Measurements from ENCODE around the gene TCTN1.
"Not testable (repeated sequence)": the region's sequence is repeated elsewhere in the genome, so short reads cannot be mapped to it uniquely, and the experiment has no call there.

Gene TCTN1

DNA sequence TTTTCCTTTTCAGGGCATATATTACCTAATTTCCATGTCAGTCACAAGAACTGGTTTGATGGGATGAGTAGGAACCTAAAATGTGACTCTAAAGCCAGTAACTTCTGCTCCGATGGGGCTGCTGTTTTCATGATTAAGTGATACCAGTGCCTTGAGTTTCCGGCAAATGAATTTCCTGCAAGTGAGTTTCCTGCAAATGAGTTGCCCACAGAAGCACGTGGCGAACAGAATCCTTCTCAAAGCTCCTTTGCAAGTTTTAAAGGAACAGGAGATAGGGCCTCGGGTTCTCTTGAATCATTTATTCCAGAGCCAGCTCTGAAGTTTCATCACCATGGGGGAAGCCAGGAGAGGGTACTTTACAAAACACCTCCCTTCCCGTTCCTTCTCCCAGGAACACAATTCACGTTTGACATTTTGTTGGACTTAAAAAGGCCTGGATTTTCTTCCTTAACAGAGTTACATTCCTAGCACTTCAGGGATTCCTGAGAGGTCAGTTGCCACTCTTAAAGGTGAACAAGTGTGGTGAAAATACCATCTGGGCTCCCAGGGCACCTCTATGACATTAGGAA, 28.6 kb upstream of the TCTN1 start:
- no peak for DNase-seq

DNA sequence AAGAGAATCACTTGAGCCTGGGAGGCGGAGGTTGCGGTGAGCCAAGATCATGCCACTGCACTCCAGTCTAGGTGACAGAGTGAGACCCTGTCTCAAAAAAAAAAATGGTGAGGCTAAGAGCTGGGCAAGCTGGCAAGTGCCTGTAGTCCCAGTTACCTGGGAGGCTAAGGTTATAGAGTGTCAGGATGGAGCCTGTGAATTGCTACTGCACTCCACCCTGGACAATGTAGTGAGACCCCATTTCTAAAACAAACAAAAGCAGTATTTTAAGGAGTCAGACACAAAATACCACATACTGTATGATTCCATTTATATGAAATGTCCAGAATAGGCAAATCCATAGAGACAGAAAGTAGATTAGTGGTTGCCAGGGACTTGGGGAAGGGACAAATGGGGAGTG, 26.8 kb upstream of the TCTN1 start:
- DNase-seq = not testable (repeated sequence)

DNA sequence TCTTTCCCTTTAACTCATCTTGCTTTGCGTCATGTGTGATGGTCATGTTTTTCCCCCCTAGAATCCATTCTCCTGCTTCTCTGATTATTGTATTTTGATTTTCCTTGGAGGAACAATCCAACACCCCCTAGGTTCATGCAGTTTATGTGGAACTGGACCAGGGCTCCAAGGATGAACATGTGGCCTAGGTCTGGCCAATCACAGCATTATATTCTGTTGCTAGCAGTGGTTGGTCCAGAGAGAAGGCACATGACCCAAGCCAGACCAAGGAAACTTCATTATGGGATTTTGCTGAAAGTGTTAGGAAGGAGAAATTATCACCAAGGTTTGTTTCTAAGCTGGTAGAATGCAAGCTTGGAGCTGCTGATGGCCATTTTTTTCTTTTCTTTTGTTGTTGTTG, 23.9 kb upstream of the TCTN1 start:
- no peak for DNase-seq

DNA sequence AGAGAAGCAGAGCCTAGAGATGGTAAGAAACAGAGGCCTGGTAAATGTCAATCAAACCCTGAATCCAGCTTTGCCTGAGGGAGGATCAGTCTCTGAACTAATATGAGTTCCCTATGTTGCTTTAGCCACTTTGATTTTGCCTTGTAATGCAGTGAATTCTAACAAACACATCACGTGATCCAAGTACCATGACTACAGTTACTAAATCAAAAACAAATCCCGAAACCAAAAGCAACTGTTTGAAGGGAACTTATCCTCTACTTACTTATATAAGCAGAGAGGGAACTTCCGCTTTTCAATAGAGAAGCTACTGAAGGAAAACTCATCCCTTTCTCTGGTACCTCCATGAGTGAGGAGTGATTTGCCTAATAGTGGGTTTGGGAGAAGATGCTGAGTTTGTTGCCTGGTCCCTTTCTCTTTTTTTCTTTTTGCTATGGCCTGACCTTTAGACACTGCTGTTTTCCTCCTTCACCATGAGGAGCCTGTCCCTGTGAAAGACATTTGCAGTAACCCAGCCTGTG, 23.1 kb upstream of the TCTN1 start:
- peak in 1 of 51 donors; percentile 21 for DNase-seq

DNA sequence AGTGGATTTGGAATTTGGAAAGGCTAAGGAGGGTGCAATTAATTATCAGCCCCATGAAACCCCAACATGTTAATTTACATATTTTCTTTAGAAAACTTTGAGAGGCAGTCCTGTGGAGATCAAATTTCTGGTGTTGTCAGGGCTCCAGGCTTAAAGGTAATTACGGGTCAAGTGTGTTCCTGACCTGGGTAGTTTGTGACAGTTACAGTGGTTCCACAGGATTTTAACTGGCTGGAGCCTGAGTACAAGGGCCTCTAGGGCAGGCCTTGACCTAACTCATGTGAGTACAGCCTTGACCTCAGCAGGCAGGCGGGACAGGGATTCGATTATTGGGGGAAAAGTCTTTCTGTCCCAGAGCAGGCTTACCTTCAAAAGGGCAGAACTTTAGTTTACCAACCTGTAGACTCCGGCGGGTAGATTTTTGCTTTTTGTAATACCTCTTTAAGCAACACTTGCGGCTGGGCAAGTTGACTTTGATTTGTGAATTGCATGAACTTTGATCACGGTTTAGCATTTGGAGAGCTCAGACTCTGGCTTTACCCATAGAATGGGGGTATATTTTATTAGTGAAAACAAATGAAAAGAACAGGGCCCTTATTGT, 22.4 kb upstream of the TCTN1 start:
- DNase-seq = no peak

DNA sequence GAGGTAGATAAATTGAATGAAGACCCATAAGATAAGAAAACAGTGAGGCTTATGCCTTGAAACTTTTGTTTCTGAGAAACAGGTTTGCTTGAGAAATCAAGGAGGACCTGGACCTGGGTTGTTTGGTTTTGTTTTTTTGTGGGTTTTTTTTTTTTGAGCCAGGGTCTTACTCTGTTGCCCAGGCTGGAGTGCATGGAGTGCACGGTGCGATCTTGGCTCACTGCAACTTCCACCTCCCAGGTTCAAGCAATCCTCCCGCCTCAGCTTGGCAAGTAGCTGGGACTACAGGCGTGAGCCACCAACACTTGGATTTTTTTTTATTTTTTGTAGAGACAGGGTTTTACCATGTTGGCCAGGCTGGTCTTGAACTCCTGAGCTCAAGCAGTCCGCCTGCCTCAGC, 21.9 kb upstream of the TCTN1 start:
- no peak for DNase-seq

DNA sequence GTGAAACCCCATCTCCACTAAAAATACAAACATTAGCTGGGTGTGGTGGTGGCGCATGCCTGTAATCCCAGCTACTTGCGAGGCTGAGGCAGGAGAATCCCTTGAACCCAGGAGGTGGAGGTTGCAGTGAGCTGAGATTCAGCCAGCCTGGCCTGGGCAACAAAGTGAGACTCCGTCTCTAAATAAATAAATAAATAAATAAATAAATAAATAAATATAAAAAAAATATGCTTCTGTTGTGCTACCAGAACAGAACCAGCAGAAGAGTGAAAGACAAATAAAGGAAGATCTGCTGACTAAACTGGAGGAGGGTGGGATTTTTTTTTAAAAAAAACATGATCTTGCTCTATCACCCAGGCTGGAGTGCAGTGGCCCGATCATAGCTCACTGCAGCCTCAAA, 21.0 kb upstream of the TCTN1 start:
- not testable (repeated sequence) for DNase-seq

DNA sequence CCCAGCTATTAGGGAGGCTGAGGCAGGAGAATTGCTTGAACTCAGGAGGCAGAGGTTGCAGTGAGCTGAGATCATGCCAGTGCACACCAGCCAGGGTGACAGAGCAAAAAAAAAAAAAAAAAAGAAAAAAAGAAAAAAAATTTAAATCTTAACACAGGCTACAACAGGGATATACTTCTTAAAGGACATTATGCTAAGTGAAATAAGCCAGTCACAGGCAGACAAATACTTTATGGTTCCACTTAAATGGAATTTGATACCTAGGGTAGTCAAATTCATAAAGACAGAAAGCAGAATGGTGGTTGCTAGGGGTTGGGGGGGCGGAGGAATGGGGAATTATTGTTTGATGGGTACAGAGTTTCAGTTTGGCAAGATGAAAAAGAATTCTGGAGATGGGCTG, 16.0 kb upstream of the TCTN1 start:
- DNase-seq = no peak

DNA sequence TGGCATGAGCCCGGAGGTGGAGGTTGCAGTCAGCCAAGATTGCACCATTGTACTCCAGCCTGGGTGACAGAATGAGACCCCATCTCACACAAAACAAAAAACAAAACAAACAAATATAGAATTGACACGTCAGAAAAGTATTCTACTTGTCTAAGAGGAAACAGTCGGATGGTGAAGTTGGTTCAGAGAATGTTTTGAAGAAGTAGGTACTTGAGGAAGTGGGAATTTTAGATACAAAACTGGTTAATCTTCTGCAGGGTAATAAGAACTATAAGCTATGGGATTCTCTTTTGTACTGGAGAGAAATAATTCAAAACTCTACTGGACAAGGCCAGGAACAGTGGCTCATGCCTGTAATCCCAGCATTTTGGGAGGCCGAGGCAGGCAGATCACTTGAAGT, 14.6 kb upstream of the TCTN1 start:
- no peak for DNase-seq

DNA sequence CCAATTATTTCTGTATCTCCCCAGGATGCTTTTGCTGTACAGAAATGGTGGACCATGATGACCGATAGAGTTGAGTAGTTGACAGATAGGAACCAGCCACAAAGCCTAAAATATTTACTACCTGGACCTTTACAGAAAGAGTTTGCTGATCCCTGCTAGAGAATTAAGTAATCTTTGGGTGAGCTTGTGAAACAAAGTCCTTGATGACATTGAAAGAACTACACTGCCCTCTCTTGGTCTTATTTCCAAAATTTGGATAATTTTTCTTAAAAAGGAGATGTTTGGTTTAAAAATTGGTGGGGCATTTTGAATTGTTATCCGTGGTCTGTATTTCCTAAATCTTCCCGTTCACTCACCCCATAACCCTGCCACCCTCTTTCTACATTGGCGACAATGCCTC, 13.7 kb upstream of the TCTN1 start:
- DNase-seq = peak in 1 of 51 donors; percentile 36

DNA sequence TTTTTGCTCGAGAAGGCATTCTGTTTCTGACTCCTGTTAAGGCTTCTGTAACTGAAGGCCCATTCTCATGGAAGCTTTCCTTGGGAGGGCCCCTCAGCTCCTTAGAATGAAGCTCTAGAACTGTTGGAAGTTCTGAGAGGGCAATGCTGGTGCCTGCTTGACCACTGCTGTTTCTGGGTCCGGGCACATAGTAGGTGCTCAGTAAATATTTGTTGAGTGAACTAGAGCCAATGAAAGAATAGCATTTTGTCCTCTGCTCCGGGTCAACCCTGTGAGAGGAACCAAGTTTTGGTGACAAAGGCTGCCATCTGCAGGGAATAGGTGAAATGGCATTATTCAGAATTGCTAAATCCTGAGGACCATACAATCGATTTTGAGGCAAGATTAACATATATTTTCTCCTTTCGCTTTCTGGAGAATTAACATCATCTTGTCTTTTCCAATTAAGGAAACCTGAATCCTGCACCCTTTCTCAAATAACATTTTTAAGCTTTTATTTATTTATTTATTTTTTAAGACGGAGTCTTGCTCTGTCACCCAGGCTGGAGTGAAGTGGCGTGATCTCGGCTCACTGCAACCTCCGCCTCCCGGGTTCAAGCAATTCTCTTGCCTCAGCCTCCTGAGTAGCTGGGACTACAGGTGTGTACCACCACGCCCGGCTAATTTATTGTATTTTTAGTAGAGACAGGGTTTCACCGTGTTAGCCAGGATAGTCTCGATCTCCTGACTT, 11.7 kb upstream of the TCTN1 start:
- DNase-seq = peak in 16 of 51 donors; percentile 2 to 43 (median 12)

DNA sequence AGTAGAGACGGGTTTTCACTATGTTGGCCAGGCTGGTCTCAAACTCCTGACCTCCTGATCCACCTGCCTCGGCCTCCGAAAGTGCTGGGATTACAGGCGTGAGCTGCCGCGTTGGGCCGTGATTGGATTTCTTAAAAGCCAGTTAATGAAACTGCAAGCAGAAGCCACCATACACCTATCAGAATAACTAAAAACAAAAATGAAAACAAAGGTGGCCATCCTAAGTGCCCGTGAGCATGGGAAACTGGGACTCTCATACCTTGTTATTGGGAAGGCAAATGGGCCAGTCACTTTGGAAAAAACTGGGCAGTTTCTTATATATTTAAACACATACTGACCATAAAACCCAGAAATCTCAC, 7.7 kb upstream of the TCTN1 start:
- no peak for DNase-seq

DNA sequence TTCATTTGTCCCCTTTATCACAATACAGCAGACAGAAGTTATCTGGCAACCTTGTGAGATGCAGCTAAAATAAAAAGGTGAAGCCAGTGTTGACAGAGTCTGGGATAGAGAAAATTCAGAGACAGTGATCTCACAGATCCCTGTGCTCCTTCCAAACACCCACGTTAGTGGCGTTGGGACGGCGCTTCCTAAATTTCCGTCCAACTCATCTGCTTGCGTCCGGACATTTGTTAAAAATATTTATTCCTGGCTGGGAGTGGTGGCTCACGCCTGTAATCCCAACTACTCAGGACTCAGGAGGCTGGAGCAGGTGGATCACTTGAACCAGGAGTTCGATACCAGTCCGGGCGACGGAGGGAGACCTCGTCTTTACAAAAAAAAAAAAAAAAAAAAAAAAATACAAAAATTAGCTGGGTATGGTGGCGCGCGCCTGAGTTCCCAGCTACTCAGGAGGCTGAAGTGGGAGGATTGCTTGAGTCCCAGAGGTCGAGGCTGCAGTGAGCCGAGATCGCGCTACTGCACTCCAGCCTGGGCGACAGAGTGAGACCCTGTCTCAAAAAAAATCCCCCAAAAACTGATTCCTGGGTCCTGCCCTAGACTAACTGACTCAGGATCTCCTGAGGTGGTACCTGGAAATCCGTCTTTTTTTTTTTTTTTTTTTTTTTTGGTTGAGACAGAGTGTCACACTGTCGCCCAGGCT, 708 bp upstream of the TCTN1 start:
- DNase-seq = no peak

DNA sequence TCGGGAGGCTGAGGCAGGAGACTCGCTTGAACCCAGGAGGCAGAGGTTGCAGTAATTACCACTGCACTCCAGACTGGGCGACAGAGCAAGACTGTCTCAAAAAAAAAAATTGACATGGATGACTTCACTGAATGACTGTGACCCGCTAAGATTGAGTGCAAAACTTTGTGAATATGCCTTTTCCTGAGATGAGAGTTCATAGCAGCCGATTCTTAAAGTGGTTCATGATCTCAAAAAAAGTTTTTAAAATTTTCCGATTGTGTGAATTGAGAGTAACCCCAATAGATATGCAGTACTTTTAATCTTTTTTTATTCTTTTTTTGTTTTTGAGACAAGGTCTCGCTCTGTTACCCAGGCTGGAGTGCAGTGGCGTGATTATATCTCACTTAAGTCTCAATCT, 1.2 kb downstream of the TCTN1 start:
- no peak for DNase-seq

DNA sequence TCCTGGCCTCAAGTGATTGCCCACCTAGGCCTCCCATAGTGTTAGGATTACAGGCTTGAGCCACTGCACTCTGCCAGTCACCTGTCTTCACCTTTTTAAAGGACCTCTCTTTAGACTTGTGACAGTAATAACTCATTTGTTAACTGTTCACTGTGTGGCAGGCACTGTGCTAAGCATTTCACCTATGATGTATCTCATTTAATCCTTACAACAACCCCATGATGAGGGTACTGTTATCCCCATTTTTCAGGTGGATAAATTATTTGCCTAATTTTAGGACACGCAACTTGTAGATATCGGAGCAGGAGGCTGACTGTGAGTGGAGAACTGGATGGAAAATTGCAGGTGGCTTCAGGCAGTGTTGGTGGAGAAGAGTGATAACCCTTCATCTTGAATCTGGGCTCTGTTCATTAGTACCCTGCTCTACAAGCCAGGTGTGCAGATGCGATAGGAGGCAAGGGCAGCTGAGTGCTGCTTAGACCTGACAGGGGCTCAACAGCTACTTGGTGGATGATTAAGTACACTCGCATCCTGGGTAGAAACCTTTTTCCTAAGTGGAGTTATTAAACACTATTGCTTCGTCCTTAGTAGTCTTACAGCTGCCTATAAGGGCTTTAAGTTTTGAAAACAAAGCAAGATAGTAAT, 2.7 kb downstream of the TCTN1 start:
- no peak for DNase-seq

DNA sequence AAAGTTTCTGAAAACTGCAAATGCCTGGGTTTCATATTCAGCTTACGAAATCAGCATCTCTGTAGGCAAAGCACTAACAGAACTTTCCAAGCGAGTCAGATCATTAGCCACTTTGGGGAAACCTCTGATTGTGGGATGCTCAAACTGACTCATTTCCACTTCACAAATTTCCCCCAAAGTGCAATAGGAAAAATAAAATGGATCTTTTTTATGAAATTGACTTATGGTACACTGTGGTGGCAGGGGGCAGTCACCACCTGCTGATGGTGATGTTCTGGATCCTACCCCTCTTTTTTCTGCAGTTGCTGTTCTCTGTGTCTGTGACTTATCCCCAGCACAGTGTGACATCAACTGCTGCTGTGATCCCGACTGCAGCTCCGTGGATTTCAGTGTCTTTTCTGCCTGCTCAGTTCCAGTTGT, 5.6 kb downstream of the TCTN1 start:
- DNase-seq = no peak

DNA sequence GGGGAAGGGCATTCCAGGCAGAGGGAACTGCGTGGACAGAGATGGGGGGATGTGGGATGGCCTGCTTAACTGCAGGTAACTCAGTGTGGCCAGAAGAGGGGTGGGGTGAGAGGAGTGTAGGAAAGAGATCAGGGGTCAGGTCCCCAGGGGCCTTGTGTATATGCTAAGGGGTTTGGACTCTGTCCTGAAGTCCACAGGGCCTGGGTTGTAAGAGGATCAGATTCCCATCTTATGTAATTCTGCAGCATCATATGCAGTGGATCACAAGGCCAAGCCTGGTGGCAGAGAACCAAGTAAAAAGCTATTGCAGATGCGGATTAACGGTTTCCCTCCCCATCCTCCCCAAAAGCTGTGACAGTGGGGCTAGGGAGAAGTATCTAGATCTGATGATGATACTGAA, 8.7 kb downstream of the TCTN1 start:
- DNase-seq = no peak

DNA sequence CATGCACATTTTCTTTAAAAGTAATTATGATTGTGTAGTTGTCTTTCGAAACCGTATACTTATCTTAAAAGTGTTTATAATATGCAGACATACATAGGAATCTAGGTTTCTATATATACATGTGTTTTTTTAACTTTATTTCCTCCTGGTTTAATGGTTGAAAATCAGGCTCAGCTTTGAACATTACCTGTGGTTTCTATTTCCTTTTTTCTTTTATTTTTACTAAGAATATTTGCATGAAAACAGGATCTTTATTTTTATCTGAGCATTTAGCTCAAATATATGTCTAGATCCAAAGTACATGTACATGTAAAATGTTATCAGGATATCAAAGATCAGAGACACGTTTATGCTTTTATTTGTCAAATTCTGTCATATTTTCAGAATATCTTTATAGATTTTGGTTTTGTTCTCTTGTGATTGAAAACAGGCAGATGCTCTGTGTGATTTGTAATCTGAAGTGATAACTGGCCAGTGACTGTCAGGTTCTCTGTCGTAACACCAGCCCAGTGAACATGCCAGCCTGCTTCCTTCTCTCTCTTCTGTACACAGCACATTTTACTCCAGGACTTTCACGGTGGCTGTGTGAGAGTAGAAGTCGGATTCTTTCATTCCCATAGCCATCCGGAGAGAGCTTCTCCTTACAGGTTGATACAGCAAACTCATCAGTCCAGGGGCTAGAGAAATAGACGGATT, 13.7 kb downstream of the TCTN1 start:
- DNase-seq = peak in 1 of 51 donors; percentile 4

DNA sequence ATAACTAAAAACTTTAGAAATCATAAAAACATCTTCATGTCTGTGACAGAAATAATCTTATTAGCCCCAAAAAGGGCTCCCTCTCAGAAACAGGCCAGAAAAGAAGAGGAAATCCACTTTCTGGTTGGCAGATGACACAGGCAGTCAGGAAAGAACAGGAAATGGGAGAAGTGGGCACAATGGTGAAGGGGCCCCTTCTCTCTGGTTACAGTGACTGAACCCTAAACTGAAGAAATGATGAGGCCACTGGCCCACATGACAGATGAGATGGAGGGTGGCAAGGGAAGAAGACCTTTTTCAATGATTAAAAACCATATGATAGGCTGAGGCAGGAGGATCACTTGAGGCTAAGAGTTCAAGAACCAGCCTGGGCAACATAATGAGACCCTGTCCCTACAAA, 21.1 kb downstream of the TCTN1 start:
- DNase-seq = no peak

DNA sequence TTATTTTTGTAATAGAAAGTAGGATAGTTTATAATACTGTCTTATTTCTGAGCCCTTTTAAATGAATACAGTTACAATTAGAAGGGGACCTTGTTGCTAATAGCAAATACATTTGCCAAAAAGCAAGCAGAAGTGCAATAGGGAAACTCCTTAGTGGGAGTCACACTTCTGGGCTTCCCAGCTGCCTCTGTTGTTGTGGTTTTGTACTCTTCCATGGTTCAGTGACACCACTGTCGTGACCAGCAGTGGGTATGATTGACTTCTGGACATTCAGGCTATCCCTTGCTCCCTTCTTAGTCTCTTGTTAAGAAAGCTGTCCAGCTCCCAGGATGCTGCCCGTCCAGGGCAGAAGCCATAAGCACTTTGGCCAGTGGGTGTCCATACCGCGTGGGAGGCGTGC, 22.6 kb downstream of the TCTN1 start:
- no peak for DNase-seq

DNA sequence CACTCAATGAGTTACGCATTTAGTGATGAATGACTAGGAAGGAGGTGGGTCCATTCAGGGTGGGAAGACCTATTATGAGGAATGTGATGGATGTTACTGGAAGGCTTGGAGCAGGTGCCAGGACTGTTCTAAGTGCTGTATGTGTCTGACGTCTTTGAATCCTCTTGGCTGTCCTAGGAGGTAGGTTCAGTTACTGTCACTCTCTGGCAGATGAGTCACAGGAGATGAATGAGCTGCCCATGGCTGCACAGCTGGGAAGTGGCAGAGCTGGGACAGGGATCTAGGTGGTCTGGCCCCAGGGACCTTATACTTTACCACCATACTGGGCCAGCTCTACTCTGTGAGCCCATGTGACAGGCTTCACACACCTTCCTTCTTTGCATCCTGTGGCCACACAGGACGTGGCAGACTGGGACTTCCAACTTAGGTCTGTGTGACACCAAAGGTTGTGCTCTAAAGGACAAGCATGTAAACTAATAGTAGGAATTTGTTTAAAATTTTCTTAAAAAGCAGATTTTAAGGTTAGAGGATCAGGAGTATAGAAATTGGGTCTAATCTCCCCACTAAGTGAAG, 24.0 kb downstream of the TCTN1 start:
- no peak for DNase-seq
